Breast epithelium (tissue), 3 donors: ENCODE measurements around the gene WHRN.

Experiments used
- POLR2A ChIP-seq: fragments of 450-650 bp; IDR thresholded peaks from one replicate; pipeline ENCODE4 v1.6.1; 2016; ENCODE audit warnings: antibody characterized with exemption, mild to moderate bottlenecking, moderate library complexity
- POLR2AphosphoS5 ChIP-seq, 3 donors: sonication (generic); formaldehyde crosslinking; IDR thresholded peaks; one replicate each; pipeline ENCODE4 v1.6.1; 2017; ENCODE audit warnings: antibody characterized with exemption in 3 of 3
- TF ChIP-seq, protein P1 (sequence below), 3 donors: fragments of 450-650 bp; IDR thresholded peaks; one replicate each; pipeline ENCODE4 v1.5.1; 2016 to 2017; ENCODE audit warnings: antibody characterized with exemption in 3 of 3, mild to moderate bottlenecking in 3 of 3, moderate library complexity in 3 of 3

GRCh38 chr9:114483499-114483898 lies 21.8 kb downstream of the WHRN start:
- TF ChIP-seq POLR2AphosphoS5 (IDR thresholded peaks at IDR 0.05) (no peak), POLR2A (no peak)
- TF ChIP-seq, protein P1, sequence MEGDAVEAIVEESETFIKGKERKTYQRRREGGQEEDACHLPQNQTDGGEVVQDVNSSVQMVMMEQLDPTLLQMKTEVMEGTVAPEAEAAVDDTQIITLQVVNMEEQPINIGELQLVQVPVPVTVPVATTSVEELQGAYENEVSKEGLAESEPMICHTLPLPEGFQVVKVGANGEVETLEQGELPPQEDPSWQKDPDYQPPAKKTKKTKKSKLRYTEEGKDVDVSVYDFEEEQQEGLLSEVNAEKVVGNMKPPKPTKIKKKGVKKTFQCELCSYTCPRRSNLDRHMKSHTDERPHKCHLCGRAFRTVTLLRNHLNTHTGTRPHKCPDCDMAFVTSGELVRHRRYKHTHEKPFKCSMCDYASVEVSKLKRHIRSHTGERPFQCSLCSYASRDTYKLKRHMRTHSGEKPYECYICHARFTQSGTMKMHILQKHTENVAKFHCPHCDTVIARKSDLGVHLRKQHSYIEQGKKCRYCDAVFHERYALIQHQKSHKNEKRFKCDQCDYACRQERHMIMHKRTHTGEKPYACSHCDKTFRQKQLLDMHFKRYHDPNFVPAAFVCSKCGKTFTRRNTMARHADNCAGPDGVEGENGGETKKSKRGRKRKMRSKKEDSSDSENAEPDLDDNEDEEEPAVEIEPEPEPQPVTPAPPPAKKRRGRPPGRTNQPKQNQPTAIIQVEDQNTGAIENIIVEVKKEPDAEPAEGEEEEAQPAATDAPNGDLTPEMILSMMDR (IDR thresholded peaks at IDR 0.05): no peak
